GM12872 (cell line): ENCODE results near the gene AIP.

Source experiments
- TF ChIP-seq, protein P1 (sequence below): IDR thresholded peaks from 3 replicates; pipeline ENCODE4 v1.5.1; 2011; ENCODE audit warnings: low read depth, mild to moderate bottlenecking, low read length, moderate library complexity; ENCODE audit not compliant: insufficient read depth

AIP gene

GRCh38 chr11:67486481-67487195, 3.8 kb downstream of the AIP start:
- TF ChIP-seq, protein P1, sequence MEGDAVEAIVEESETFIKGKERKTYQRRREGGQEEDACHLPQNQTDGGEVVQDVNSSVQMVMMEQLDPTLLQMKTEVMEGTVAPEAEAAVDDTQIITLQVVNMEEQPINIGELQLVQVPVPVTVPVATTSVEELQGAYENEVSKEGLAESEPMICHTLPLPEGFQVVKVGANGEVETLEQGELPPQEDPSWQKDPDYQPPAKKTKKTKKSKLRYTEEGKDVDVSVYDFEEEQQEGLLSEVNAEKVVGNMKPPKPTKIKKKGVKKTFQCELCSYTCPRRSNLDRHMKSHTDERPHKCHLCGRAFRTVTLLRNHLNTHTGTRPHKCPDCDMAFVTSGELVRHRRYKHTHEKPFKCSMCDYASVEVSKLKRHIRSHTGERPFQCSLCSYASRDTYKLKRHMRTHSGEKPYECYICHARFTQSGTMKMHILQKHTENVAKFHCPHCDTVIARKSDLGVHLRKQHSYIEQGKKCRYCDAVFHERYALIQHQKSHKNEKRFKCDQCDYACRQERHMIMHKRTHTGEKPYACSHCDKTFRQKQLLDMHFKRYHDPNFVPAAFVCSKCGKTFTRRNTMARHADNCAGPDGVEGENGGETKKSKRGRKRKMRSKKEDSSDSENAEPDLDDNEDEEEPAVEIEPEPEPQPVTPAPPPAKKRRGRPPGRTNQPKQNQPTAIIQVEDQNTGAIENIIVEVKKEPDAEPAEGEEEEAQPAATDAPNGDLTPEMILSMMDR, result no peak

DNA sequence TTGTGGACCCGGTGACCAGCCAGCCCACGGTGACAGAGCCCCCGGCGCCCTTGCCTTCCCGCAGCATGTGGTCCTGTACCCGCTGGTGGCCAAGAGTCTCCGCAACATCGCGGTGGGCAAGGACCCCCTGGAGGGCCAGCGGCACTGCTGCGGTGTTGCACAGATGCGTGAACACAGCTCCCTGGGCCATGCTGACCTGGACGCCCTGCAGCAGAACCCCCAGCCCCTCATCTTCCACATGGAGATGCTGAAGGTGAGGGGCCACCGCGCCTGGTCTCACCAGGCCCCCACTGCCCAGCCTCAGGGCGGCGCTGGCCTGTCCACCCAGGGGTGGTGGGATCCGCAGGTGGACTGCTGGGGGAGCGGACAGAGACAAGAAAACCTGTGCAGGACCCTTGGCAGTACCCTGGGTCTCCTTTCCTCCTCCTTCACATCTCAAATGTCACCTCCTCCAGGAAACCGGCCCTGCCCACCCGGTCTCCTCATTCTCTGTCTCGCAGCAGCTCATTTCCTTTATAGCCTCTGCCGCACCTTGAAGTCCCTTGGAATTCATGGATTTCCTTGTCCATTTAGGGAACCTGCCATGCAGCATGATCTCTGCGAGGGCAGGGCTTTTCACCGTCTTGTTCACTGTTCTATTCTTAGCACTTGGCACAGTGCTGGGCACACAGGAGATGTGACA, 6.5 kb downstream of the AIP start:
- TF ChIP-seq, protein P1, result no peak

DNA sequence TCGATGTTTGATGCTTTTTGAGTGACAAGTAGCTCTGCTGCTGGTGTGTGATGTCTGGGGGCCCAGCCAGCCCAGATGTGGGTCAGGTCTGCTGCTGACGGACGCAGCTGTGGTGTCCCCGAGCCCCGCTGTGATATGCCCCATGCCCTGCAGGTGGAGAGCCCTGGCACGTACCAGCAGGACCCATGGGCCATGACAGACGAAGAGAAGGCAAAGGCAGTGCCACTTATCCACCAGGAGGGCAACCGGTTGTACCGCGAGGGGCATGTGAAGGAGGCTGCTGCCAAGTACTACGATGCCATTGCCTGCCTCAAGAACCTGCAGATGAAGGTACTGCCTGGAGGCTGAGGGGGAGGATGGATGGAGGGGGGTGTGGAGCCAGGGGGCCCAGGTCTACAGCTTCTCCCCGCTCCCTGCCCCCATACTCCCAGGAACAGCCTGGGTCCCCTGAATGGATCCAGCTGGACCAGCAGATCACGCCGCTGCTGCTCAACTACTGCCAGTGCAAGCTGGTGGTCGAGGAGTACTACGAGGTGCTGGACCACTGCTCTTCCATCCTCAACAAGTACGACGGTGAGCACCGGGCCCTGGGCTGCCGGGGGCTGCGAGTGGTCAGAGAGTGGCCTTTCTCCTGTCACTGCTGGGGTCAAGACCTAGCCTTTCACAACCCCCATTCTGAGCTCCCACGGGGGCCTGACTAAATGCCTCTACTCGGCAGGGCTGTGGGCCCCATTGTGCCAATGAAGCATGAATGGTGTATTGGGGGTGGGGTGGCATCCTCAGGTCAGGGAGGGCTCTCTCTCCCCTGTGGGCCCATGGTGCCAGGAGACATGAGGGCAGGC, 7.3 kb downstream of the AIP start:
- TF ChIP-seq, protein P1, result no peak

GRCh38 chr11:67490727-67491065, 7.9 kb downstream of the AIP start:
- TF ChIP-seq, protein P1, result no peak

- TF ChIP-seq, protein P1, result no peak
These were observed 8.6 kb downstream of the AIP start for GRCh38 chr11:67491276-67492068.

GRCh38 chr11:67492069-67492727, 9.4 kb downstream of the AIP start:
- TF ChIP-seq, protein P1, result no peak
